ENCODE results near the gene TEKT2. TPM values are rescaled to one million over a fixed set of nuclear protein-coding genes. Genes with fewer than 3 reads are reported as not detected.

TEKT2 gene
- total RNA-seq, 1 donor from 2014 or later = not detected

Other genes with a start within 250 kb of the TEKT2 start
- 20.3 TPM for gene AGO1, start 200.9 kb upstream of the TEKT2 start, total RNA-seq
- 14.2 TPM for gene AGO3, start 153.0 kb upstream of the TEKT2 start, total RNA-seq
- 16.9 TPM for gene ADPRS, start 4.8 kb downstream of the TEKT2 start, total RNA-seq
- gene COL8A2, start 41.1 kb downstream of the TEKT2 start, total RNA-seq = 0.67 TPM
- 57.8 TPM for gene TRAPPC3, start 65.4 kb downstream of the TEKT2 start, total RNA-seq
- 385 TPM for gene MAP7D1, start 72.1 kb downstream of the TEKT2 start, total RNA-seq
- 67.9 TPM for gene THRAP3, start 140.3 kb downstream of the TEKT2 start, total RNA-seq
- gene SH3D21, start 222.3 kb downstream of the TEKT2 start, total RNA-seq = 1.1 TPM
- gene EVA1B, start 239.6 kb downstream of the TEKT2 start, total RNA-seq = 10.8 TPM

Data from left ventricle myocardium superior (tissue), 1 donor.